ENCODE results near the gene TOP2A.

Gene TOP2A, protein sequence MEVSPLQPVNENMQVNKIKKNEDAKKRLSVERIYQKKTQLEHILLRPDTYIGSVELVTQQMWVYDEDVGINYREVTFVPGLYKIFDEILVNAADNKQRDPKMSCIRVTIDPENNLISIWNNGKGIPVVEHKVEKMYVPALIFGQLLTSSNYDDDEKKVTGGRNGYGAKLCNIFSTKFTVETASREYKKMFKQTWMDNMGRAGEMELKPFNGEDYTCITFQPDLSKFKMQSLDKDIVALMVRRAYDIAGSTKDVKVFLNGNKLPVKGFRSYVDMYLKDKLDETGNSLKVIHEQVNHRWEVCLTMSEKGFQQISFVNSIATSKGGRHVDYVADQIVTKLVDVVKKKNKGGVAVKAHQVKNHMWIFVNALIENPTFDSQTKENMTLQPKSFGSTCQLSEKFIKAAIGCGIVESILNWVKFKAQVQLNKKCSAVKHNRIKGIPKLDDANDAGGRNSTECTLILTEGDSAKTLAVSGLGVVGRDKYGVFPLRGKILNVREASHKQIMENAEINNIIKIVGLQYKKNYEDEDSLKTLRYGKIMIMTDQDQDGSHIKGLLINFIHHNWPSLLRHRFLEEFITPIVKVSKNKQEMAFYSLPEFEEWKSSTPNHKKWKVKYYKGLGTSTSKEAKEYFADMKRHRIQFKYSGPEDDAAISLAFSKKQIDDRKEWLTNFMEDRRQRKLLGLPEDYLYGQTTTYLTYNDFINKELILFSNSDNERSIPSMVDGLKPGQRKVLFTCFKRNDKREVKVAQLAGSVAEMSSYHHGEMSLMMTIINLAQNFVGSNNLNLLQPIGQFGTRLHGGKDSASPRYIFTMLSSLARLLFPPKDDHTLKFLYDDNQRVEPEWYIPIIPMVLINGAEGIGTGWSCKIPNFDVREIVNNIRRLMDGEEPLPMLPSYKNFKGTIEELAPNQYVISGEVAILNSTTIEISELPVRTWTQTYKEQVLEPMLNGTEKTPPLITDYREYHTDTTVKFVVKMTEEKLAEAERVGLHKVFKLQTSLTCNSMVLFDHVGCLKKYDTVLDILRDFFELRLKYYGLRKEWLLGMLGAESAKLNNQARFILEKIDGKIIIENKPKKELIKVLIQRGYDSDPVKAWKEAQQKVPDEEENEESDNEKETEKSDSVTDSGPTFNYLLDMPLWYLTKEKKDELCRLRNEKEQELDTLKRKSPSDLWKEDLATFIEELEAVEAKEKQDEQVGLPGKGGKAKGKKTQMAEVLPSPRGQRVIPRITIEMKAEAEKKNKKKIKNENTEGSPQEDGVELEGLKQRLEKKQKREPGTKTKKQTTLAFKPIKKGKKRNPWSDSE (N-terminal part only)
- 5.9 to 6.1 reads per million in 2 experiments for total RNA-seq

DNA sequence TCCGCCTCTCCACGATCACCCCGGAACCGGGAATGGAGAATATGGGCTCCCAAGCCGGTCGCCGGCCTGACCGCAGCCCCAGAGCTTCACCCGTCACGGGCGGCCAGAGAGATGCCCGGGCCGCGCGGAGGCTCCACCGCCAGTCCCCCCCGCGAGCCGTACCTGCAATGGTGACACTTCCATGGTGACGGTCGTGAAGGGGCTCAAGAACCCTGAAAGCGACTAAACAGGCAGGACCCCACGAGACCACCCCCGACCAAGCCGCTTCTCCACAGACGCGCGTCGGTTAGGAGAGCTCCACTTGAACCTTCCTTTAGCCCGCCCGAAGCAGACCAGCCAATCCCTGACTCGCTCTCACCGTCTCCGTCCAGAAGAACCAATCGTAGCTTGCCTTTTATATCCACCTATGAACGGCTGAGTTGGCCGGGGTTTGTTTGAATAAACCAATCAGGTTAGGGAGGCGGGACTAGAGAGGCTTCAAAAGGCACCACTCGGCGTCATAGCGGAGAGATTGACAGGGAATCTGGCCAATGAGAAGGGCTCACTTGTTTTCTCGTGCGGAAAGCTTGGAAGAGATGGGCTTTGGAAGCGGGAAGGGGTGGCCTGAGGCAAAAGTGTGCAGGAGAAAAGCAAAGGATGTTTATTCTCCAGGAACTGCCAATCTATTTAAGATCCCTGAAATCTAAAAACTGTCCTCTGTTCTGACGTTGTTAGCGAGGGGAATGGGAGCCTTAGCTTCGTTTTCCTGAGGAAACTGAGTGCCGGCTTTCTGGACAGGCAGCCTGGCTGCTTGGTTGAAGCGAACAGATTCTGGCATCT is at the start of gene TOP2A:
TOP2A (minus strand) TSS at position 288 of the 819 bp plus-strand sequence; CDS start at position 183, 105 bp downstream.
- peak; percentile 91 for DNase-seq (ENCODE audit: low read depth)

DNA sequence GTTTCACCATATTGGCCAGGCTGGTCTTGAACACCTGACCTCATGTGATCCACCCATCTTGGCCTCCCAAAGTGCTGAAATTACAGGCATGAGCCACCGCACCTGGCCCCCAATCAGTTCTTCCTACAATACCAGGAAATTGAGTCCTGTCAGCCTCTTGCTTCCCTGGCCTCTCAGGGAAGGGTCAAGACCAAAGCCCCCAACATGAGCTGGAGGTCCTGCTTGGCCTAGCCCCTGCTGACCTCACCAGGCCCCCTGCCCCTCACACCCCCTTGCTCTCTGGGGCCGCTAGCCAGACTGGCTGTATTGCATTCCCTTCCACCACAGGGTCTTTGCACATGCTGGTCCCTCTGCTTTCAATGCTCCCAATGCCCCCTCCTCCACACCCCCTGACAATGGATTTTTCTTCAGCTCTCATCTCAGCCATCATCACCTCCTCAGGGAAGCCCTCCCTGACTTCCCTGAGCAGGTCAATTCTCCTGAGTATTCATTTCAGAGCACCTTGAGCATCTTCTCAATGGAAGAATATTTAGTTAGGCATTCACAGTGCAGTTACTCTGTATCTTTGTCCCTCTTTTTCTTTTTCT is 49.7 kb upstream of the TOP2A start:
- DNase-seq (ENCODE audit: low read depth) = no peak

DNA sequence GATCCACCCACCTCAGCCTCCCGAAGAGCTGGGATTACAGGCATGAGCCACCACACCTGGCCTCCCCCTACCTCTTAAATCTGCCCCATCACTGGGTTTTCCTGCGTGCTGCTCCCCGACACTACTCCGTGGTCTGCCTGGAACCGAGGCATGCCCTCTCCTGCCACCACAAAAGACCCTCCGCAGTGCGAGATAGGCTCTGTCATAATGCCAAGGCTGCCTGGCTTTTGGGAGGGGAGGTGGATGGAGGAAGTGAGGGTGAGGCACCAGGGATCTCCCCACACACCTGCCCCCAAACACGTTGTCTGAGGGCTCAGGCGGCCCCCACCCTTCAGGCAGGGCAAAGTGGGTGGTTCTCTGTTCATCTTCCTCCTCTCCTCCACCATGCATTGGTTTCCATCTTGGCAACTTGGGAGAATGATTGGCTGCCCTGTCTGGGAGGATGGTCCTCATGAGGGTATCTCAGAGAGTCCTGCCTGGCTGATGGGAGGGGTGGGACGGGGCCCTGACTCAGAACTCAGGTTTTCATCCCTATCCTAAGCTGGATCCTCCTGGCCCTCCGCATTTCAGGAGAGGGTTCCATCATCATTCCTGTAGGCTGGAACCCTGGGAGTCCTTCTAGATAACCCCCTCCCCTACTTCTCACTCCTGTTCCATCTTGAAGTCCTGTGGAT is 48.7 kb upstream of the TOP2A start:
- DNase-seq (ENCODE audit: low read depth) = no peak

DNA sequence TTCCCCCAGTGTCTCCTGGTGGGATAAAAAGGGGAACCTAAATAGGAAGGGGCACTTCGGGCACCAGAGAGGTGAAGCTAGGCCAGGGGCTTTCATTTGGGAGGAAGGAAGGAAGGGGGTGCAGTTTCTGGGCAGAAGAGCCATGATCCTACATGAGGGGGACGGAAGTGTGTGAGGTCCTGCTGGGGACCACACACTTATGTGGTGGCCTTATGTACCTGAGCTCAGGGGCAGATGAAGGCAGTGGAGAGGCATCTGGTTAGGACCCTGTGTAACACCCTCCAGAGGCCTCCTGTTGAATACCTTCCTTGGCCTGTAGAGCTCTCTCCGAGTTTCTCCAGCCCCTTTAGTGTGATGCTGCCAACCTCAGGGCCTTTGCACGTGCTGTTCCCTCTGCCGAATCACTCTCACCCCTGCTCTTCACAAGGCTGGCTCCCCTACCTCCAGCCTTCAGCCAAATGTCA is 46.7 kb upstream of the TOP2A start:
- no peak for DNase-seq (ENCODE audit: low read depth)

DNA sequence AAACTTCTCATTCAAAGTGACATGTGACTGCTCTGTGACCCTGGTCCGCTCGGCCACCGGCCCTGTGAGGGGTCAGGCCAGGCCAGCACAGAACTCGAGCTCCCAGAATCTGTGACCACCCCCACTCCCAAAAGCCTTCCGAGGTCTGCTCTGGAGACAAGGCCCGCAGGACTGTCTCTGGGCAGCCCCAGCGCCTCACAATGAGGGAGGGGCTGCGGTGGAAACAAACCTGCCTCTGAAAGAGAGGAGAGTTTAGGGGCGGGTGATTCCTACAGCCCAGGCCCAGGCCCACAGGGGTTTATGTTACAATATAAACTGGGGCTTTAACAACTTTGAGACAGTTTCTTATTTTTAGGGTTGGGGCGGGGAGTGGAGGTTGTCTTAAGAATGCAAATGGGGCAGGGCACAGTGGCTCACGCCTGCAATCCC is 45.4 kb upstream of the TOP2A start:
- no peak for DNase-seq (ENCODE audit: low read depth)

DNA sequence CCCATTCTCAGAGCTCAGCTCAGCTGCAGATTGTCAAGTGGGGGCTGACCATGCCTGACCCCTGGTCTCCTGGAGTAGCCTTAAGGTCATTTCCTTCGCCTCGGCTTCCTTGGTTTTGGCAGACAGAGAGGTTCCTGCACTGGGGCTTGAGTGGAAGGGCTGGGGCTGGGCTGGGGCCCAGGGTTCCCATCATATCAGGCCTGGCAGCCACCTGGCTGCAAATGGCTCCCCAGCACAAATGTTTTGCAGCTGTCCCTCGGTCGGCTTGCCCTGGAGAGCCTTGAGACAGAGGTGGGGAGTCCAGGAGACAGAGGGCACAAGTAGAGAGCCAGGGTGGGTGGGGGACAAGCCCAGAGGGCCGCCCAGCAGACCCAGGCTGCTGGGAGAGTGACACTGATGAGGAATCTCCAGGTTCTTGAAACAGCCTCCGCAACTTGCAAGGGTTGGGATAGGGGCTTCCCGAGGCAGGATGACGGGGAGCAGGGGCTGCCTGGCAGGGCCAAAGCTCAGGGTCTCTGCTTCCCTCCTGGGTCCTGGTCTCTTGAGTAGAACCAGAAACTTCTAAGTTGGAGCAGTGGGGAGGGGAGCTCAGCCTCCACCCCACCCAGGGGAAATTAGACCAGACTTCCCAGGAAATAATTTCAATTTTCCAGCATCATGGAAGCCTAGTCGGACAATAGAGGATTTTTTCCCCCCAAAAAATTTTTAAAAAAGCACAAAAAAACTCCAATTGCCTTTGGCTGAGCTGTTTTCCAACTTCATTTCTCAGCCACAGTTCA is 44.8 kb upstream of the TOP2A start:
- DNase-seq (ENCODE audit: low read depth) = no peak

DNA sequence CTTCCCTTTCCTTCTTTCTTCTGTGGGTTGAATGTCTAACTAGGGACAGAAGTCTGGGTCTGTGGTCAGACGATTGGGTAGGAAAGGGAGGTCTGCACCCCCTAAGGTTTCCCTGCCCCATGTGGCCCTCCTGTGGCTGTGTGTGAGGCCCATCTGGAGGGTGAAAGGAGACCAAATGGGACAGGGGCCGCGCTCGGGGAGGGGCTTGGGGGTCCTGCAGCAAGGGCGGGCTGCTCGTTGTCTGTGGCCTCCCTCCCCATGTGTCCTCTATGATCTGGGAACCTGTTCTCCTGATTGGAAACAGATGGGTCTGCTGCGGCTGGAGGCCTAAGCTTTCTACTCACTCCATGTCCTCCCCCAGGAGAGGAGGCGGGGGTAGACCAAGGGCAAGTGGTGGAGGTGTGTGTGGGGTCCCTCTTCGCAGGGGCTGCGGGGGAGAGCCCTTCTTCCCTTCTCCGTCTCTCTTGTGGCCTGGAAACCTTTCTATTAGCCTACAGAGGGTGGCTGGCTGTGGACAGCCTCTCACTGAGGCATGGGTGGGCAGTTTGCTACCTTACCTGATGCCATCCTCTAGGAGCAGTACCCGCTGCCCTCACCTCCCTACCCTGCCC is 44.1 kb upstream of the TOP2A start:
- DNase-seq (ENCODE audit: low read depth) = no peak

DNA sequence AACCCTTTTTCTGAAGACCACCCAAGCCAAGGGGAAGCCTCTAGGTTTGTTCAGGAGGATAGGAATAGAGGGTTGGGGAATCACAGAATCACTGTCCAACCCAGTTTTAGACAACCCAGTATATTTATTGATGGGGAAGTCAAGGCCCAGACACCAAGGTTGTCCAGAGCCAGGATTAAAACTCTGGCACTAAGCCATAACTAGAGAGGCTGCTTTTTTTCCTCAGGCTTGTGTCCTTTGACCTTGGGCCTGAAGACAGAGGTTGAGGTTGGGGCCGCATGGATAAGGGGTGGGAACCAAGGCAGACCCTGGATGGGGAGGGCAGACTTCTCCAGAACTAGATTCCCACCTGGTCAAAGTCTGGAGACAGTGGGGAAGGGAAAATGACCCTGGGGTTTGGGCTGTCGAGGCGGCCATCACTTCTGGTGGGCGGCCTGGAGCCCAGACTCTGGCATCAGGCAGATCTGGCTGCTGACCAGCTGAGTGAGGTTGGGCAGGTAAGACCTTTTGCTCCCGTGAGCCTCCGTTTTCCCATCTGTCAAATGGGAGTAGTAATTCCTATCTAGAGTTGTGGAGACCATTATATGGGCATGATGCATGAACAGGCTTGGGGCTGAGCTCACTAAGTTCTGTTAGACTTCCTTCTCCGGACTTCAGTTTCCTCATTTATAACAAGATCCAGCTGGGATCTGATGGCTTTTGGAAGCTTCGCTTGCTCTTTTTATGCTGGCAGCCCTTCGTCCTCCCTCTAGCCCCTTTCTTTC is 43.5 kb upstream of the TOP2A start:
- no peak for DNase-seq (ENCODE audit: low read depth)

DNA sequence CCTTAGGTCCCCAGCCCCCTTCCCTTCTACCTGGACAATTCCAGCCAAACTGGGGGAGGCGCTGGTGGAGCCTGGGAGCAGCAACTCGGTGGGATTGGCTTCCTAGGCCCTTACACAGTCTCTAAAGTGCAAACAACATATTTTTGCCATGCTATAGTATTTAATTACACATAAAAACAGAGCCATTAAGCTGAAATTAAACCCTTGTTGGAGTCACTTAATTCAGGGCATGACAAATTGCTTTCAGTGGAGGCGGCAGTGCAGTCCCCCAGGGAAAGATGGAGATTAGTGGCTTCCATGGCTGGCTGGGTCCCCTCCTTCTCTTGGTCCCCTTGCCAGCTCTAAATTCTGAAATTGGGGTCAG is 42.9 kb upstream of the TOP2A start:
- no peak for DNase-seq (ENCODE audit: low read depth)

DNA sequence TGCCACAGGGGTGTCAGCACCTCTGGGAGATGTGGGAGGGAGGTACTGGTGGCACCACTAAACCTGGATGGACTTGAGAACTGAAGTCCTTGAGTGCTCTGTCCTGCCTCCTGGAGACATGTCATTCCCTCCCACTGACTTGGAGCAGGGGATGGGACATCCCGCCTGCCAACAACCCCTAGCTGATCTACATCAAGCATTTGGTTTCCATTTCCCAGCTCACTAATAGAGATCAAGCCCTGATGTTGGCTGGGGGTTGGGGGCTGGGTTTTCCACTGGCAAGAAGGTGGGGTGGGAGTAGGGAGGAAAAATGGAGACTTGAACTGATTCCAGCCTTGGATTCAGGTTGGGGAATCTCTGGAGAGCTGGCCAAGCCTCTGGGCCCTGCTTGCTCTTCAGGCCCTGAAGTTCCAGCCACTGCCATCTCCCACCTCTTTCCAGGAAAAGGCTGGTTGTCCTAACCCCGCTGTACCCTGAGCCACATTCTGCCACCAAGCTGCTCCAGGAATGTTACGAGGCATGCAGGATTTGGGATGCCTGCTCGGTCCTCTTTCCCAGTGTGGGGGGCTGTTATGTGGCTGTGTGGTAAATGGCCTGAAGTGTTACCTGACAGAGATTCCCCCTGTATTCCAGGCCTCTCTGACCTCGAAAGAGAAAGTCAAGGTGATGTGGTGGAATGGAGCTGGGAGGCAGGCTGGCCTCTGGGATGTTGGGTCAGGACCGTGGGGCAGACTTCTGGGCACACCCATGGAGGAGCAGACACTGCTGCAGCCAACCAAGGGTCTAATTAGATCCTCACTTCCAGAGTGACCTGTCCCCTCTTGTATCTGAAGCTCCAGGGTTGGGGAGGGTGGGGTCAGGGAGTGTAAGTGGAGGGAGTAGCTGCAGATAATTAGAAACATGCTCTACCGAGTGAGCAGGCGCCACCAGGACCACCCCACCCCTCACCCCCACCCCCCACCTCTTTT is 42.2 kb upstream of the TOP2A start:
- DNase-seq (ENCODE audit: low read depth) = no peak

DNA sequence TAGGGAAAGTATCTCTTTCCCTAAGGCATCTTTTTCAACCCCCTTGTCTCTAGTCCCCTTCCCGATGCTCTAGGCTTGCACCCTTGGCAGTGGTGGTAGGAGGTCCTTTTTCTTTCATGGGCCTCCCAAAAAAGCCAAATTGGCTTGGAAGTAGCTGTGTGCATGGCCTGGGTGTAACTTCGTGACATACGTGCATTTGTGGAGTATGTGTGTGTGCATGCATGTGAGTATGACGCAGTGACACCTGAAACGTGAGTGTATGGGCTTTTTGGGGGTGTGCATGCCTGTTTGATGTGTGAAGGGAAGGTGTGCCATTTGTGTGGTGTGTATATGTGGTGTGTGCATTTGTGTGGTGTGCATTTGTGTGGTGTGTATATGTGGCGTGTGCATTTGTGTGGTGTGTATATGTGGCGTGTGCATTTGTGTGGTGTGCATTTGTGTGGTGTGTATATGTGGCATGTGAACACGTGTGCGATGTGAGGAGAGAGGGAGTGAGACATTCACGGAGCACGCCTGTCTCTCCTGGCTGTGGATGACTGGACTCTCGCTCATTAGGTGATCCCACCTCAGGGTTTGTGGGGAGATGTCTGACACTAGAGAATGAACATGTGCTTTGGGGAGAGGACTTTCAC is 41.3 kb upstream of the TOP2A start:
- DNase-seq (ENCODE audit: low read depth) = no peak

DNA sequence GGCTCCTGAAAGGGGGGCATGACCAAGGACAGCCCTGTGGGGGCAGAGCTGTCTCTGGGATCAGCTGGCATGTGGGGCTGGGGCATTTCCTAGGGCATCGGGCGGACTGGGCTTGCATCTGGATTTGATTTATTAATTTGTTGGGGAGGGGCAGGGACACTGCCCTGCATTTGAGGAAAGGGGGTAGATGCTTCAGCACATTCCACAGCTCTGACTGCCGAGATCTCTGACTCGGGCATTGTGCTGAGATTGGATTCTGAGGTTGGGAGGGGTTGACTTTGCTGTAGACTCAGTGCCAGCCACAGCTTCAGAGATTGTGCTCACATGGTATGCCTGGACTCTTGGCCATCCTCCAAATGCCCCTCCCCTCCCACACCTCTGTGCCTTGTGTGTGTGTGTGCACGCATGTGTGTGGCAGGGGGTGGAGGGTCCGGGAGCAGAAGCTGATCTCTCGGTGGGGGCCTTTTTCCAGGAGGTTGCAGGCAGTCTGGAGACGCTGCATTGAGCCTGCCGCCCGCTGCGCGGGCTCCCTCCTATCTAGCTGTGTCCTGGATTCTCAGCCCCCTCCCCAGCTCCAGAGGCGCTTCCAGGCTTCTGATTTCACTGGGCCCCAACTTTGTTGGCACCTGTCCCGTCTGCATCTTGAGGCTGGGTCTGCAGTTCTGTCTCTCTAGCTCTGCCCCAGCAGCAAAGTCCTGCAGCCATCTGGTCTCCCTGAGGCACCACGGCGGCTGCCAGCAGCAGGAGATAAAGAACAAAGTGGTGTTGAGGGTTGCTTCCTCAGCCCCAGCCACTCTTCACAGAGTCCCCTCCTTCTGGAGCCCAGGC is 40.5 kb upstream of the TOP2A start:
- no peak for DNase-seq (ENCODE audit: low read depth)

DNA sequence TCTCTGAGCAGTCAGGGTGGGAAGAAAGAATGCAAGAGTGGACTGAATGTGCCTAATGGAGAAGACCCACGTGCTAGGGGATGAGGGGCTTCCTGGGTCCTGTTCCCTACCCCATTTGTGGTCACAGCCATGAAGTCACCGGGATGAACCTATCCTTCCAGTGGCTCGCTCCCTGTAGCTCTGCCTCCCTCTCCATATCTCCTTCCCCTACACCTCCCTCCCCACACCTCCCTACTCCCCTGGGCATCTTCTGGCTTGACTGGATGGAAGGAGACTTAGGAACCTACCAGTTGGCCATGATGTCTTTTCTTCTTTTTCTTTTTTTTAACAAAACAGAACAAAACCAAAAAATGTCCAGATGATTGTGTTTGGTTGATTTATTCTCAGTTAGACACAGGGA is 39.7 kb upstream of the TOP2A start:
- DNase-seq (ENCODE audit: low read depth) = no peak

DNA sequence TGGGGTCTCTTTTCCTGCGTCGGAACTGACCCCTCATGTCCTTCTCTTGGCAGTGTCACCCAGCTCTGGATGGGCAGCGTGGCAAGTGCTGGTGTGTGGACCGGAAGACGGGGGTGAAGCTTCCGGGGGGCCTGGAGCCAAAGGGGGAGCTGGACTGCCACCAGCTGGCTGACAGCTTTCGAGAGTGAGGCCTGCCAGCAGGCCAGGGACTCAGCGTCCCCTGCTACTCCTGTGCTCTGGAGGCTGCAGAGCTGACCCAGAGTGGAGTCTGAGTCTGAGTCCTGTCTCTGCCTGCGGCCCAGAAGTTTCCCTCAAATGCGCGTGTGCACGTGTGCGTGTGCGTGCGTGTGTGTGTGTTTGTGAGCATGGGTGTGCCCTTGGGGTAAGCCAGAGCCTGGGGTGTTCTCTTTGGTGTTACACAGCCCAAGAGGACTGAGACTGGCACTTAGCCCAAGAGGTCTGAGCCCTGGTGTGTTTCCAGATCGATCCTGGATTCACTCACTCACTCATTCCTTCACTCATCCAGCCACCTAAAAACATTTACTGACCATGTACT is 38.8 kb upstream of the TOP2A start:
- no peak for DNase-seq (ENCODE audit: low read depth)

DNA sequence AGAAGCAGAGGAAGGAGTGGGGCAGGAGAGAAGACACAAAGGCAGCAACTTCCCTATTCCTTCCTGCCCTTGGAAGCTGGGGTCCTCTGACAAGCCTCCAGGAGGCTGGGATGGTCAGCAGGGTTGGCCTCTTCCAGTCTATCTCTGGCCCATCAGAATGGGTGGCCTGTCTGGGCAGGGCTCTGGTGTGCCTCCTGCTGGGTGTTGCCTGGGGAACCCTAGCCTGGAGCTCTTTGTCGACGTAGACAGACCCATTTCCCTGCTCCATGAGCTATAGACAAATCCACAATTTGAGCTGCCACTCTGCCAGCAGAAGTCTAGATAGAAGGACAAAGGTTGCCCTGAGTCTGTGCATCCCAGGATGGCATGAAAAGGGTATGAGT is 36.9 kb upstream of the TOP2A start:
- DNase-seq (ENCODE audit: low read depth) = no peak
